Measurements from ENCODE around the gene PLA2G6. TPM values are rescaled to one million over a fixed set of nuclear protein-coding genes. Genes with fewer than 3 reads are reported as not detected.

Gene PLA2G6
- total RNA-seq, 1 experiment from 2014 or later: 13.3 TPM

DNA sequence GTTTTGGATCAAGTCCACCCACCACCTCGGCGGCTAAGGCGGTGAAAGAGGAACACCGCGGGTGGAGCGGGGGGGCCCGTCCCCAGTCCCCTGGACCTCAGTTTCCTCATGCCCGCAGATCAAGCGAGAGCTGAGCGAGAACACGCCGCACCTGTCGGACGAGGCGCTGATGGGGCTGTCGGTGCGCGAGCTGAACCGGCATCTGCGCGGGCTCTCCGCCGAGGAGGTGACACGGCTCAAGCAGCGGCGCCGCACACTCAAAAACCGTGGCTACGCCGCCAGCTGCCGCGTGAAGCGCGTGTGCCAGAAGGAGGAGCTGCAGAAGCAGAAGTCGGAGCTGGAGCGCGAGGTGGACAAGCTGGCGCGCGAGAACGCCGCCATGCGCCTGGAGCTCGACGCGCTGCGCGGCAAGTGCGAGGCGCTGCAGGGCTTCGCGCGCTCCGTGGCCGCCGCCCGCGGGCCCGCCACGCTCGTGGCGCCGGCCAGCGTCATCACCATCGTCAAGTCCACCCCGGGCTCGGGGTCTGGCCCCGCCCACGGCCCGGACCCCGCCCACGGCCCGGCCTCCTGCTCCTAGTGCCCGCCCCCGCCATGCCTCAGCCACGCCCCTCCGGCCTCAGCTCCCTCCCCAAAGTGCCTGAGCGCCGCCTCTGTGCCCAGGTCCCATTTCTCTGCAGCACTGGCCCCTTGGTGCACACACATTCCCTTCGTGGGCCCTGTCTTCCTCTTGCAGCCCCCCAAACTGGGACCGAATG lies 32.8 kb upstream of the PLA2G6 start:
- DNase-seq (ENCODE audit: low read depth): no peak

GRCh38 chr22:38213990-38214301 lies 32.3 kb upstream of the PLA2G6 start:
- no peak for DNase-seq (ENCODE audit: low read depth)

GRCh38 chr22:38213319-38213989 lies 31.8 kb upstream of the PLA2G6 start:
- no peak for DNase-seq (ENCODE audit: low read depth)

DNA sequence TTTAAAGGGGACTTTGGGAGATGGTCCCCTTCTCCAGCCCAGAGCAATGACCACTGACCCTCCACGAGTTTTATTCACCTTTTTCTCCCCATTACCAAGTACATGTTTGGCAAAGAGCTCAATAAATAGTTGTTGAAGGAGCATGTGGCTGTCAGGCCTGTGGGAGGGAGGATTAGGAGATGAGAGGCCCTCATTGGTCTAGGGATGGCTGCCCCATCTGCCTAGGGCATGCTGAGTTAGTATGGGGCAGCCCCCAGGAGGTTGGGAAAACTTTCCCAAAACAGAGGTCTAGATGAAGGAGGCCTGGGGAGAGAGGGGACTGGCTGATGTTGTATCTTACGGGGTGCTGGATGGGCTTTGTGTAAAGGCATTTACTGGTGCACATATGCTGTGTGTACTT lies 30.8 kb upstream of the PLA2G6 start:
- no peak for DNase-seq (ENCODE audit: low read depth)

DNA sequence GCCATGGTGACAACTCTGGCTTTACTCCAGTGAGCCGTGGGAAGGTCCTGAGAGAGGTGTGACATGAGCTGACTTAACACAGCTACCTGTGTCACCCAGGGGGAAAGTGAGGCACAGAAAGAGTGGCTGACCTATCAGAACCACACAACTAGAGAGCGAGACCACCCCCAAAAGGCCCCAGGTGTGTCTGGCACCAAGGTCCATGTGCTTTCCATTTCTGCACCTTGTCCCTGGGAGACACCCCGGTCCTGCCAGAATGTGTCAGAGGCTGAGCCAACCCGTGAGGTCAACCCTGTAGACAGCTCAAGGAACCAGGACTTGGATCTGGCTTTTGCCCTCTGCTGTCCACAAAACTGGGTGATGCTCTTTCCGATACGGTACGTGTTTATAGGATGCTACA lies 29.9 kb upstream of the PLA2G6 start:
- no peak for DNase-seq (ENCODE audit: low read depth)

DNA sequence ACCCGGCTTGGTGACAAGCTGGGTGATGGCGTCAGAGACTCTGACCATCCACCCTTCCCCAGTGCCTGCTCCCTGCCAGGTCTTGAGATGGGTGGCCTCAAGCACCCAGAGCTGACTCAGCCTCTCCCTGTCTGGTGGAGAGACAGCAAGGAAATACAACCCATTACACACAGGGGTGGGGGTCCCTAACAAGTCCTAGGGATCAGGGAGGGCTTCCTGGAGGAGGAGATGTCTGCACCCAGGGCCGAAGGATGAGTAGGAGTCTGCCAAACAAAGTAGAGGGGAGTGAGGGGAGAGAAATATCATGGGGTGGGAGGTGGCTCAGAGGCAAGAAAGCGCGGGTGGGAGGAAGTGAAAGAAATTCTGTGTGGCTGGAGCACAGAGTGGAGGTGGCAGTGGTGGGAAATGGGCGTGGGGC lies 26.9 kb upstream of the PLA2G6 start:
- DNase-seq (ENCODE audit: low read depth): no peak

DNA sequence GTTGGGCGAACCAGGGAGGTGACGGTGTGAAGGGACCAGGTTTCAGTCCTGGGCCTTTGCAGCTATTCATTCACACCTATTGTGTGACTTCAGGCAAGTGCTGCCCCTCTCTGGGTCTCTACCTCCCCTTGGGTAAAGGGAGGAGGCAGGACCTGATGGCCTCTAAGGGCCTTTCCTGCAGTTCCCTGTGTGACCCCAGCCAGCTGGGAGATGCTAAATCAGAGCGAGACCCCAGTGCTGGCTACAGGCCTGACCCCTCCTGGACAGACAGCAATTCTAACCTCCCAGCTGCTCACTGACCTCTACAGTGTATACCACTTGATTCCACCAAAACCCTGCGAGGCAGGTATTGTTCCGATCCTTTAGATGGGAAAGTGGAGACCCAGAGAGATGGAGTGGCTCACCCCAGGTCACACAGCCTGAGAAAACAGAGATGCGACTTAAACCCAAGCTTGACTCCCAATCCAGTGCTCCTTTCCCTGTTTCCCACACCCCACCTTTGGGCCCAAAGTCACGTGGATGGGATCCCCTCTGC lies 26.3 kb upstream of the PLA2G6 start:
- DNase-seq (ENCODE audit: low read depth): no peak

- no peak for DNase-seq (ENCODE audit: low read depth)
These were observed 23.9 kb upstream of the PLA2G6 start for GRCh38 chr22:38205261-38206128.

- no peak for DNase-seq (ENCODE audit: low read depth)
These were observed 23.2 kb upstream of the PLA2G6 start for GRCh38 chr22:38204784-38205183.

DNA sequence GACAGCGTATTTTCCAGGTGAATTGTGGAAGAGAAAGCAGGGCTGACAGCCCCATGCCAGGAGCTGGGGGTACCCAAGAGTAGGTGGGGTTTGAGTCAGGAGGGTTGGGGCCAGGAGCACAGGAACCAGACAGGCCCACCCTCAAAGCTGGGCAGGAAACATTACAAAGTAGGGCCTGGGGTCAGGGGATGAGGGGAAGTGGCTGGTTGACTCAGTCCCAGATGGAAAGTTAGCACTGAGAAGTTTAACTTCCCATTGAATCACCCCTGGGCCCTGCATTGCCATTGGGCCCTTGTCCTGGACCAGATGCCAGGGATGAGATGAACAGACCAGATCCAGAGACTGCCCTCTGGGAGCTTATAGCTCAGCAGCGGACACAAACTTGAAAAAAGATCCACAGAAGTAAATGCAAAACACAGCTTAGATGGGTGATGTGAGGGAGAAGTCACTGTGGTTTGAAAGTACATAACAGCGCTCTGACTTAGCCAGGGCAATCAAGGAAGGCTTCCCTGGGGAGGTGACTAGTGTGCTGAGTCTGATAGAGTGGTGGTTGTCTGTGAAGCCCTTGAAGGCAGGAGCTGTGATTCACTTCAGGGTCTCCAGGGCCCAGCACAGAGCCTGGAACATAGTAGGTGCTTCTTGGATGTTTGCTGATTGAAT lies 22.4 kb upstream of the PLA2G6 start:
- peak; percentile 54 for DNase-seq (ENCODE audit: low read depth)

DNA sequence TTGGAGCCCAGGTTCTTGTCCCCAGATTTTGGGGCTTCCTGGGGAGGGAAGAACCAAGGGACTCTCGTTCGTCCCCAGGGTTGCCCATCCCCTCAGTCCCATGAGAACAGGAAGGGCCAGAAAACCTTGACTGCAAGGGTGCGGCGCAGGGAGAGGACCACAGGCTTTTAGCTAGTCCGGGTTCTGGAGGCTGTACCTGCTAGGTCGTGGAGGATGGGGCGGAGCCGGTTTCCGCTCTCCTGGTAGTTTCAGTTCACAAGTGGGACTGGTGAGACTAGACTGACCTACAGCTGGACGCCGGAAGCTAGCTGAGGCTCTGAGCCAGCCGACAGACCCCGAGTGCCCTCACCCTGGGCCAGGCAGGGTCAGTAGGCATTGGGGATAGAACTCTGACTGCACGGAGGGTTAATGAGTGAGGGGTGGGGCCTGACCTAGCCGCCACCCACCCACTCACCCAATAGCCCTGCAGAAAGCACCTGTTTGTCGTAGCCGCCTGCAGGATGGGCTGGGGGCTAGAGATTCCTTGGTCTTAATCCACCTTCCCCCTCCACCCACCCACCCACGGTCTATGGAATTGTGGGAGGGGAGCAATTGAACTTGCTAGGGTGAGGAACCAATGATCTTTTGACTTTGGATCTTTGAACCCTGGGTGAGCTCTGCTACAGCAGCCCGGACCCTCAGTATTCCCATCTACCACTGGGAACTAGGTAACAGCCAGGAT lies 21.6 kb upstream of the PLA2G6 start:
- no peak for DNase-seq (ENCODE audit: low read depth)

GRCh38 chr22:38202437-38203089 lies 20.9 kb upstream of the PLA2G6 start:
- DNase-seq (ENCODE audit: low read depth): peak; percentile 68

DNA sequence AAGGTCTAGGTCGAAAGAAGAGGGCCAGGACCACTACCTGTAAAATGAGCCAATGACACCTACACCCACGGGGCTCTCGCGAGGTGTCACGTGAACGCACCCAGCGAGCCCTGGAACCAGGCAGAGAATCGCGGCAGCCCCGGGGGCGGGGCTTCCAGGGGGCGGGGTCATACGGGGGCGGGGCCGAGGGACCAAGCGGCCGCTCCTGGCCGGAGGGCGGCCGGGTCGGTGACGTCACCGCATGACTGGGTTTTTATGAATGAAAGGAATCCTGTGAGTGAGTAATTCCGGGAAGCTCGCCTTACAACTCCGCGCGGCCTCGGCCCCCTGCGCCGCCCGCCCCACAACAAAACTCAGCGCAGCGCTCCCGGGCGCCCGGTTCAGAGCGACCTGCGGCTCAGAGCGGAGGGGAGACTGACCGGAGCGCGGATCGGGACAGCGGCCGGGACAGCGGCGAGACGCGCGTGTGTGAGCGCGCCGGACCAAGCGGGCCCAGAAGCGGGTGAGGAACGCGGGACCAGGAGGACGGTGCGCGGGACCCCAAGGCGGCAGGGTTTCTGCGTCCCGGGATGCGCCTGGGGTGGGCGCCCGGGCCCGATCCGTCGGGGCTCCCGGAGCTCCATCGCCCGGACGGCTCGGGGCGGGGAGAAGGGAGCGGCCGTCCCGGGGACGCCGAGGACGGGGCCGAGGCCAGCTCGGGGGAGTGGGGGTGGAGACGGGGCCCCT lies 20.2 kb upstream of the PLA2G6 start, which contains the start of gene MAFF:
Gene MAFF, plus strand, starts transcription at position 284 of the 726 bp plus-strand sequence. CDS start 11,860 bp downstream, outside the sequence.
- peak; percentile 95 for DNase-seq (ENCODE audit: low read depth)

GRCh38 chr22:38201371-38201710 lies 19.7 kb upstream of the PLA2G6 start:
- no peak for DNase-seq (ENCODE audit: low read depth)

- no peak for DNase-seq (ENCODE audit: low read depth)
These were observed 18.4 kb upstream of the PLA2G6 start for GRCh38 chr22:38199826-38200559.

- DNase-seq (ENCODE audit: low read depth): no peak
These were observed 15.3 kb upstream of the PLA2G6 start for GRCh38 chr22:38196791-38197419.

DNA sequence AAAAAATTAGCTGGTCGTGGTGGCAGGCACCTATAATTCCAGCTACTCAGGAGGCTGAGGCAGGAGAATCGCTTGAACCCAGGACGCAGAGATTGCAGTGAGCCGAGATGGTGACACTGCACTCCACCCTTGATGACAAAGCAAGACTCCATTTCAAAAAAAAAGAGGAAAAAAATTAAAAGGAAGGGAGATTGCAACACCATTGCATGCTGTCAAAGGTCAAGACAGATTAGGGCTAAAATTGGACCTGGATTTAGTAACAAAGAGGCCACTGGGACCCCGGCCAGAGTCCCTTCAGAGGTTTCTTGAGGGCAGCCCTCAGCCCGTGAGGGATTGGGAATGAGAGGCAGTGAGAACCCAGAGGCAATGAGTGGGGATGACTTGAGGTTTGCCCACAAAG lies 11.9 kb upstream of the PLA2G6 start:
- DNase-seq (ENCODE audit: low read depth): no peak

DNA sequence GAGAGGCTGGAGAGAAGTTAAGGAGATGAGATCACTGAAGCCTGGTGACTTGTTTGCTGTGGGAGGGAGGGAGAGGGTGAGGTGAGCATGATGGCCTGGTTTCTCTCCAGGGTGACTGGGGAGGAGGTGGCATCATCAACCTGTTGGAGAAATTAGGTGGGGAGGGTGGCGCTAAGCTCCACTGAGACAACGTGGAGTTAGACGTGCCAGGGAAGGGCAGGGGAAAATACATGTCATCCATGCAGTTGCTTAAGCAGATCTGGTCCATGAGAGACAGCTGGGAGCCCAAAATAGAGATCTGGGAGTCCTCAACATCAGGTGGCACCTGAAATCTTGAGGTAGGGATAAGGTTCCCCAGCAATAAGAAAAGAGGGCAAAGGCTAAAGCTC lies 10.8 kb upstream of the PLA2G6 start:
- DNase-seq (ENCODE audit: low read depth): no peak

Measured in LHCN-M2 (cell line).